ENCODE data around the gene CPED1.
"Not testable (repeated sequence)": the region's sequence is repeated elsewhere in the genome, so short reads cannot be mapped to it uniquely, and the experiment has no call there.

Gene CPED1

GRCh38 chr7:121037329-121037728 is 48.8 kb downstream of the CPED1 start:
- H3K9ac ChIP-seq (ENCODE audit: low read depth, low read length); H3K4me3 ChIP-seq (ENCODE audit: low read length); H3K27ac ChIP-seq (ENCODE audit: low read depth, low read length); H3K9me3 ChIP-seq (ENCODE audit: insufficient read depth, low read depth, low read length); H3K36me3 ChIP-seq (ENCODE audit: insufficient read depth, low read length); H3K4me1 ChIP-seq (ENCODE audit: insufficient read depth, low read length); H3K27me3 ChIP-seq (ENCODE audit: insufficient read depth, low read length): not testable (repeated sequence)
- WGBS: 88% methylated on average over 2 of the region's 2 CpGs

GRCh38 chr7:121037957-121038716 is 49.6 kb downstream of the CPED1 start:
- Histone ChIP-seq H3K27ac (ENCODE audit: low read depth, low read length) (no peak overlapping the region), H3K4me3 (ENCODE audit: low read length) (no peak overlapping the region), H3K9ac (ENCODE audit: low read depth, low read length) (no peak overlapping the region), H3K27me3 (ENCODE audit: insufficient read depth, low read length) (no peaks in the 10 kb centered on the region), H3K36me3 (ENCODE audit: insufficient read depth, low read length) (no peaks in the 10 kb centered on the region), H3K9me3 (ENCODE audit: insufficient read depth, low read depth, low read length) (no peaks in the 10 kb centered on the region), H3K4me1 (ENCODE audit: insufficient read depth, low read length) (no peaks in the 10 kb centered on the region)
- WGBS: 84% methylated on average over 4 of the region's 4 CpGs

GRCh38 chr7:121038717-121039509 is 50.4 kb downstream of the CPED1 start:
- Histone ChIP-seq H3K9ac (ENCODE audit: low read depth, low read length) (no peak overlapping the region), H3K36me3 (ENCODE audit: insufficient read depth, low read length) (no peaks in the 10 kb centered on the region), H3K9me3 (ENCODE audit: insufficient read depth, low read depth, low read length) (no peaks in the 10 kb centered on the region), H3K27ac (ENCODE audit: low read depth, low read length) (no peak overlapping the region), H3K4me3 (ENCODE audit: low read length) (no peak overlapping the region), H3K27me3 (ENCODE audit: insufficient read depth, low read length) (no peaks in the 10 kb centered on the region), H3K4me1 (ENCODE audit: insufficient read depth, low read length) (no peaks in the 10 kb centered on the region)
- WGBS: 89% methylated on average over 7 of the region's 7 CpGs

- Histone ChIP-seq H3K9ac (ENCODE audit: low read depth, low read length) (no peak overlapping the region), H3K9me3 (ENCODE audit: insufficient read depth, low read depth, low read length) (no peaks in the 10 kb centered on the region), H3K27me3 (ENCODE audit: insufficient read depth, low read length) (no peaks in the 10 kb centered on the region), H3K27ac (ENCODE audit: low read depth, low read length) (no peak overlapping the region), H3K36me3 (ENCODE audit: insufficient read depth, low read length) (no peaks in the 10 kb centered on the region), H3K4me1 (ENCODE audit: insufficient read depth, low read length) (no peaks in the 10 kb centered on the region), H3K4me3 (ENCODE audit: low read length) (no peak overlapping the region)
- 91% methylated on average over 2 of the region's 2 CpGs for WGBS
Measured at GRCh38 chr7:121039510-121039822, 51.0 kb downstream of the CPED1 start.

GRCh38 chr7:121039994-121040393 is 51.5 kb downstream of the CPED1 start:
- no CpG with 5 or more reads among the region's 2 CpGs for WGBS
- Histone ChIP-seq H3K9me3 (ENCODE audit: insufficient read depth, low read depth, low read length) (no peaks in the 10 kb centered on the region), H3K4me3 (ENCODE audit: low read length) (no peak overlapping the region), H3K4me1 (ENCODE audit: insufficient read depth, low read length) (no peaks in the 10 kb centered on the region), H3K27ac (ENCODE audit: low read depth, low read length) (no peak overlapping the region), H3K9ac (ENCODE audit: low read depth, low read length) (no peak overlapping the region), H3K27me3 (ENCODE audit: insufficient read depth, low read length) (no peaks in the 10 kb centered on the region), H3K36me3 (ENCODE audit: insufficient read depth, low read length) (no peaks in the 10 kb centered on the region)

- H3K4me1 ChIP-seq (ENCODE audit: insufficient read depth, low read length): no peaks in the 10 kb centered on the region
- H3K27me3 ChIP-seq (ENCODE audit: insufficient read depth, low read length): no peaks in the 10 kb centered on the region
- H3K4me3 ChIP-seq (ENCODE audit: low read length): no peak overlapping the region
- H3K36me3 ChIP-seq (ENCODE audit: insufficient read depth, low read length): no peaks in the 10 kb centered on the region
- no peak overlapping the region for H3K27ac ChIP-seq (ENCODE audit: low read depth, low read length)
- WGBS: 92% methylated on average over 5 of the region's 6 CpGs
- H3K9ac ChIP-seq (ENCODE audit: low read depth, low read length): no peak overlapping the region
- H3K9me3 ChIP-seq (ENCODE audit: insufficient read depth, low read depth, low read length): no peaks in the 10 kb centered on the region
Measured at GRCh38 chr7:121041516-121042148, 53.1 kb downstream of the CPED1 start.

- WGBS: 96% methylated on average over 2 of the region's 2 CpGs
- Histone ChIP-seq H3K27ac (ENCODE audit: low read depth, low read length) (no peak overlapping the region), H3K36me3 (ENCODE audit: insufficient read depth, low read length) (no peaks in the 10 kb centered on the region), H3K9me3 (ENCODE audit: insufficient read depth, low read depth, low read length) (no peaks in the 10 kb centered on the region), H3K4me1 (ENCODE audit: insufficient read depth, low read length) (no peaks in the 10 kb centered on the region), H3K4me3 (ENCODE audit: low read length) (no peak overlapping the region), H3K9ac (ENCODE audit: low read depth, low read length) (no peak overlapping the region), H3K27me3 (ENCODE audit: insufficient read depth, low read length) (no peaks in the 10 kb centered on the region)
Measured at GRCh38 chr7:121042195-121042594, 53.7 kb downstream of the CPED1 start.

- Histone ChIP-seq H3K27ac (ENCODE audit: low read depth, low read length) (no peak overlapping the region), H3K9ac (ENCODE audit: low read depth, low read length) (no peak overlapping the region), H3K4me1 (ENCODE audit: insufficient read depth, low read length) (no peaks in the 10 kb centered on the region), H3K27me3 (ENCODE audit: insufficient read depth, low read length) (no peaks in the 10 kb centered on the region), H3K9me3 (ENCODE audit: insufficient read depth, low read depth, low read length) (no peaks in the 10 kb centered on the region), H3K4me3 (ENCODE audit: low read length) (no peak overlapping the region), H3K36me3 (ENCODE audit: insufficient read depth, low read length) (no peaks in the 10 kb centered on the region)
- WGBS: 93% methylated on average over 3 of the region's 3 CpGs
Measured at GRCh38 chr7:121042899-121043298, 54.4 kb downstream of the CPED1 start.

- Histone ChIP-seq H3K27me3 (ENCODE audit: insufficient read depth, low read length) (no peaks in the 10 kb centered on the region), H3K9me3 (ENCODE audit: insufficient read depth, low read depth, low read length) (no peaks in the 10 kb centered on the region), H3K27ac (ENCODE audit: low read depth, low read length) (no peak overlapping the region), H3K4me1 (ENCODE audit: insufficient read depth, low read length) (no peaks in the 10 kb centered on the region), H3K4me3 (ENCODE audit: low read length) (no peak overlapping the region), H3K36me3 (ENCODE audit: insufficient read depth, low read length) (no peaks in the 10 kb centered on the region), H3K9ac (ENCODE audit: low read depth, low read length) (no peak overlapping the region)
- 87% methylated on average over 4 of the region's 4 CpGs for WGBS
Measured at GRCh38 chr7:121043314-121044234, 55.1 kb downstream of the CPED1 start.

GRCh38 chr7:121045090-121045489 is 56.6 kb downstream of the CPED1 start:
- H3K27ac ChIP-seq (ENCODE audit: low read depth, low read length): no peak overlapping the region
- H3K4me3 ChIP-seq (ENCODE audit: low read length): no peak overlapping the region
- H3K27me3 ChIP-seq (ENCODE audit: insufficient read depth, low read length): no peaks in the 10 kb centered on the region
- WGBS: 78% methylated on average over 1 of the region's 1 CpG
- no peaks in the 10 kb centered on the region for H3K9me3 ChIP-seq (ENCODE audit: insufficient read depth, low read depth, low read length)
- H3K9ac ChIP-seq (ENCODE audit: low read depth, low read length): no peak overlapping the region
- H3K36me3 ChIP-seq (ENCODE audit: insufficient read depth, low read length): no peaks in the 10 kb centered on the region
- peaks cover 10% of the 10 kb centered on the region; the same call in 1 of the 2 replicates for H3K4me1 ChIP-seq (ENCODE audit: insufficient read depth, low read length)
